HG03064 (cell line): ENCODE results near the gene DGKB.

ENCODE experiments used
- ATAC-seq: cut with Tn5 transposase; IDR thresholded peaks from one replicate; pipeline ENCODE4 v1.9.1; 2021; ENCODE audit warnings: low read depth; ENCODE audit not compliant: unreplicated experiment

Gene DGKB

GRCh38 chr7:14691597-14692203 lies 210.9 kb downstream of the DGKB start:
- ATAC-seq = no peak

GRCh38 chr7:14691034-14691433 lies 211.5 kb downstream of the DGKB start:
- no peak for ATAC-seq

GRCh38 chr7:14690486-14690885 lies 212.1 kb downstream of the DGKB start:
- ATAC-seq = no peak

- no peak for ATAC-seq
Measured at GRCh38 chr7:14690075-14690474, 212.5 kb downstream of the DGKB start.

- ATAC-seq = no peak
Measured at GRCh38 chr7:14688208-14688607, 214.3 kb downstream of the DGKB start.

GRCh38 chr7:14687777-14688176 lies 214.8 kb downstream of the DGKB start:
- no peak for ATAC-seq

GRCh38 chr7:14687241-14687640 lies 215.3 kb downstream of the DGKB start:
- ATAC-seq = no peak

GRCh38 chr7:14685167-14685566 lies 217.4 kb downstream of the DGKB start:
- ATAC-seq = no peak

- ATAC-seq = no peak
Measured at GRCh38 chr7:14682910-14683465, 219.6 kb downstream of the DGKB start.

- ATAC-seq = no peak
Measured at GRCh38 chr7:14676896-14677295, 225.7 kb downstream of the DGKB start.

GRCh38 chr7:14673202-14673601 lies 229.3 kb downstream of the DGKB start:
- ATAC-seq = no peak

- no peak for ATAC-seq
Measured at GRCh38 chr7:14666913-14667312, 235.6 kb downstream of the DGKB start.

GRCh38 chr7:14666304-14666703 lies 236.2 kb downstream of the DGKB start:
- ATAC-seq = no peak

- ATAC-seq = no peak
Measured at GRCh38 chr7:14639801-14640200, 262.8 kb downstream of the DGKB start.

- ATAC-seq = no peak
Measured at GRCh38 chr7:14639329-14639728, 263.2 kb downstream of the DGKB start.

- no peak for ATAC-seq
Measured at GRCh38 chr7:14637968-14638367, 264.6 kb downstream of the DGKB start.

GRCh38 chr7:14635955-14636354 lies 266.6 kb downstream of the DGKB start:
- no peak for ATAC-seq

GRCh38 chr7:14630048-14630447 lies 272.5 kb downstream of the DGKB start:
- ATAC-seq = no peak

- ATAC-seq = no peak
Measured at GRCh38 chr7:14628516-14628915, 274.0 kb downstream of the DGKB start.

- no peak for ATAC-seq
Measured at GRCh38 chr7:14626076-14626475, 276.5 kb downstream of the DGKB start.

- no peak for ATAC-seq
Measured at GRCh38 chr7:14622559-14622958, 280.0 kb downstream of the DGKB start.

GRCh38 chr7:14606101-14606500 lies 296.4 kb downstream of the DGKB start:
- no peak for ATAC-seq

- no peak for ATAC-seq
Measured at GRCh38 chr7:14604606-14605005, 297.9 kb downstream of the DGKB start.
